Gastroesophageal sphincter (tissue), 4 donors: ENCODE measurements around the gene CRTC2. TPM values are rescaled to one million over a fixed set of nuclear protein-coding genes. Genes with fewer than 3 reads are reported as not detected.
"Not testable (repeated sequence)": the region's sequence is repeated elsewhere in the genome, so short reads cannot be mapped to it uniquely, and the experiment has no call there.

Source experiments
- ATAC-seq: fragments of 150-250 bp; one replicate; pipeline ENCODE4 v1.9.1; 2016; ENCODE audit warnings: mild to moderate bottlenecking, moderate library complexity
- H3K27ac ChIP-seq, 4 donors: fragments of 200-600 bp; sonication (generic) in 3 of 4; 1 replicate in 3 of 4; 2 replicates in 1 of 4; pipeline ENCODE4 v1.5.1; 2016 to 2019
- H3K27me3 ChIP-seq: fragments of 200-600 bp; sonication (generic); one replicate; pipeline ENCODE4 v1.5.1; 2019
- H3K36me3 ChIP-seq, 2 donors: fragments of 200-600 bp; sonication (generic); one replicate each; pipeline ENCODE4 v1.5.1; 2019; ENCODE audit warnings: control low read depth in 1 of 2
- H3K4me1 ChIP-seq, 3 donors: fragments of 200-600 bp; sonication (generic); 1 replicate in 2 of 3; 2 replicates in 1 of 3; pipeline ENCODE4 v1.5.1; 2016 to 2019; ENCODE audit warnings: control low read depth in 2 of 3
- H3K4me3 ChIP-seq, 2 donors: fragments of 200-600 bp; sonication (generic); one replicate each; pipeline ENCODE4 v1.5.1; 2019; ENCODE audit warnings: mild to moderate bottlenecking in 1 of 2, moderate library complexity in 1 of 2
- H3K9me3 ChIP-seq, 3 donors: fragments of 200-600 bp; sonication (generic); one replicate each; pipeline ENCODE4 v1.5.1; 2017 to 2019; ENCODE audit warnings: control low read depth in 2 of 3
- CTCF ChIP-seq, 4 experiments: fragments of 200-600 bp in 2 of 4; fragments of 450-650 bp in 2 of 4; sonication (generic) in 1 of 4; IDR thresholded peaks; one replicate each; pipeline ENCODE4 v1.5.1; 2017 to 2019; ENCODE audit warnings: antibody characterized with exemption in 4 of 4, mild to moderate bottlenecking in 2 of 4, moderate library complexity in 2 of 4
- EP300 ChIP-seq: sonication (generic); formaldehyde crosslinking; IDR thresholded peaks from one replicate; pipeline ENCODE4 v1.6.1; 2017; ENCODE audit warnings: antibody characterized with exemption, mild to moderate bottlenecking
- POLR2A ChIP-seq, 2 donors: fragments of 450-650 bp; IDR thresholded peaks; one replicate each; pipeline ENCODE4 v1.6.1; 2017; ENCODE audit warnings: antibody characterized with exemption in 2 of 2, mild to moderate bottlenecking in 2 of 2, moderate library complexity in 1 of 2
- POLR2AphosphoS5 ChIP-seq: sonication (generic); formaldehyde crosslinking; IDR thresholded peaks from one replicate; pipeline ENCODE4 v1.6.1; 2017; ENCODE audit warnings: antibody characterized with exemption
- WGBS, 2 donors: methylation state at CpG; one replicate each; pipeline ENCODE4 v1.1.5; 2018; ENCODE audit warnings: low coverage in 1 of 2; 5-methylcytosine and 5-hydroxymethylcytosine counted together
- small RNA-seq, 4 donors: library from RNA; depleted of rRNA; stranded (forward); fragments of <200 nt; gene quantifications; one replicate each; pipeline ENCODE3, GENCODE V24; 2016
- total RNA-seq, 4 donors: library from RNA; depleted of rRNA; stranded (reverse); fragments of >200 nt; gene quantifications; one replicate each; pipeline ENCODE4 v1.1.0, GENCODE V29; 2016

Gene CRTC2
- total RNA-seq, 4 donors from 2014 or later: 13.9 to 21.2 (median 15.6) TPM

DNA sequence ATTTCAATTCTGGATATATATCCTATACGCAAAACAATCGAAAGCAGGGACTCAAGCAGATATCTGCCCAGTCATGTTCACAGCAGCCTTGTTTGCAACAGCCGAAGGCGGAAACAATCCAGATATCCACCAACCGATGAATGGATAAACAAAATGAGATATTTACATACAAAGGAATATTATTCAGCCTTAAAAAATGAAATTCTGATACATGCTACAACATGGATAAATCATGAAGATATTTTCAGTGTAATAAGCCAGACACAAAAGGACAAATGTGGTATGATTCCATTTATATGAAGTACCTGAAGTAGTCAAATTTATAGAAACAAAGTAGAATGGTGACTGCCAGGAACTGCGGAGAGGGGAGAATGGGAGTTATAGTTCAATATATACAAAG lies 51.3 kb downstream of the CRTC2 start:
- no peaks in the 10 kb centered on the region for H3K9me3 ChIP-seq
- WGBS, 2 donors: 86 to 88% methylated on average over 6 of the region's 6 CpGs
- H3K4me3 ChIP-seq: no peak overlapping the region
- H3K27me3 ChIP-seq: no peaks in the 10 kb centered on the region
- peaks cover 0 to 8% of the 10 kb centered on the region in 2 donors for H3K36me3 ChIP-seq
- H3K4me1 ChIP-seq: peaks cover 0 to 32% (median 0%) of the 10 kb centered on the region in 3 donors
- no peak overlapping the region for H3K27ac ChIP-seq
- TF ChIP-seq EP300 (no peak), POLR2AphosphoS5 (no peak), CTCF (IDR thresholded peaks at IDR 0.05) (no peak), POLR2A (IDR thresholded peaks at IDR 0.05) (no peak)
- no peak for ATAC-seq

GRCh38 chr1:153906396-153906795 lies 52.0 kb downstream of the CRTC2 start:
- no peak overlapping the region for H3K27ac ChIP-seq

DNA sequence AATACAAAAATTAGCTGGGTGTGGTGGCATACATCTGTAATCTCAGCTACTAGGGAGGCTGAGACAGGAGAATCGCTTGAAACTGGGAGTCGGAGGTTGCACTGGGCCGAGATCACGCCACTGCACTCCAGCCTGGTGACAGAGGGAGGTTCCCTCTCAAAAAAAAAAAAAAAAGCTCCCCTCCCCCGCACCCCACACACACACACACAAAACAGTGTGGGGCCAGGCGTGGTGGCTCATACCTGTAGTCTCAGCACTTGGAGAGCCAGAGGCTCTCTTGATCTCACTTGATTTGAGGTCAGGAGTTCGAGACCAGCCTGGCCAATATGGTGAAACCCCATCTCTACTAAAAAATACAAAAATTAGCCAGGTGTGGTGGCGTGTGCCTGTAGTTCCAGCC lies 52.5 kb downstream of the CRTC2 start:
- not testable (repeated sequence) for H3K9me3 ChIP-seq, ATAC-seq, H3K27me3 ChIP-seq, H3K4me3 ChIP-seq, H3K27ac ChIP-seq, H3K36me3 ChIP-seq
- H3K4me1 ChIP-seq: peaks cover 0 to 31% (median 0%) of the 10 kb centered on the region in 3 donors
- 93 to 94% methylated on average over 2 to 4 of the region's 8 CpGs for WGBS, 2 donors

More at GRCh38 chr1:153906396-153906795, 52.0 kb downstream of the CRTC2 start:
- Histone ChIP-seq H3K27me3 (no peaks in the 10 kb centered on the region), H3K36me3 (peaks cover 0 to 8% of the 10 kb centered on the region in 2 donors), H3K9me3 (no peaks in the 10 kb centered on the region), H3K4me1 (peaks cover 0 to 31% (median 0%) of the 10 kb centered on the region in 3 donors), H3K4me3 (no peak overlapping the region)
- no peak for ATAC-seq
- 89% methylated on average over 1 of the region's 1 CpG; no CpG with 5 or more reads in 1 of the 2 donors for WGBS, 2 donors
- TF ChIP-seq CTCF (IDR thresholded peaks at IDR 0.05): no peak

DNA sequence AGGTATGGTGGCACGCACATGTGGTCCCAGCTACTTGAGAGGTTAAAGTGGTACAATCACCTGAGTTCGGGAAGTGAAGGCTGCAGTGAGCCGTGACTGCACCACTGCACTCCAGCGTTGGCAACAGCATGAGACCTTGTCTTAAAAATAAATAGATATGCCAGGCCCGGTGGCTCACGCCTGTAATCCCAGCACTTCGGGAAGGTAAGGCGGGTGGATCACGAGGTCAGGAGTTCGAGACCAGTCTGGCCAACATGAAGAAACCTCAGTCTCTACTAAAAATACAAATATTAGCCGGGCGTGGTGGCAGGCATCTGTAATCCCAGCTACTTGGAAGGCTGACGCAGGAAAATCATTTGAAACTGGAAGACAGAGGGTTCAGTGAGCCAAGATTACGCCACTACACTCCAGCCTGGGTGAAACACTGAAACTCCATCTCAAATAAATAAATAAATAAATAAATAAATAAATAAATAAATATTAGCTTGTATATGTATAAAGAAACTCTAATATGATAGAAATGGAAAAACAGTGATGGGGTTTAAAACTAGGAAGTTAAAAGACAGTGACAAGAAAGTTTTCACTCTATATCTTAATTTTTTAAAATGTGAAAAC lies 54.5 kb downstream of the CRTC2 start:
- no peaks in the 10 kb centered on the region for H3K9me3 ChIP-seq
- H3K27me3 ChIP-seq: no peaks in the 10 kb centered on the region
- H3K4me3 ChIP-seq: no peak overlapping the region
- H3K27ac ChIP-seq: peak overlapping the region in 1 of 4 donors; percentile 4
- peaks cover 0 to 26% (median 0%) of the 10 kb centered on the region in 3 donors for H3K4me1 ChIP-seq
- peaks cover 0 to 17% of the 10 kb centered on the region in 2 donors for H3K36me3 ChIP-seq
- 86 to 87% methylated on average over 11 to 13 of the region's 14 CpGs for WGBS, 2 donors
- TF ChIP-seq CTCF (IDR thresholded peaks at IDR 0.05) (no peak), EP300 (no peak), POLR2A (IDR thresholded peaks at IDR 0.05) (no peak), POLR2AphosphoS5 (no peak)
- peak; percentile 63 for ATAC-seq

DNA sequence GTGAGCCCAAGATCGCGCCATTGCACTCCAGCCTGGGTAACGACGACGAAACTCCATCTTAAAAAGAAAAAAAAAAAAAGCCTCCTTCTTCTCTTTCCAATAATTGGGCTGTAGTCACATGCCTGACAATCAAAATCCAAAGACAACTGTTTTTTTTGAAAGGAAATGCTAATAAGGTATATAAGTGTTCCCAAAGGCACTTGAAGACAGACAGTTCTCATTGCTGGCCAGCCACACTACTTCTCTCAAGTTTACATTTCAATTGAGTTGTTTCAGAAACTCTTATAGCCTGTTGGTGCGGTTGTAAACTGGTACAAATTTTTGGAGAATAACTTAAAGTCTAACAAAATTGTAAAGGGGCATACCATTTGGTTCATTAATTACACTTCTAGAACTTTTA lies 58.9 kb downstream of the CRTC2 start:
- Histone ChIP-seq H3K27me3 (no peaks in the 10 kb centered on the region), H3K9me3 (no peaks in the 10 kb centered on the region), H3K27ac (no peak overlapping the region), H3K4me3 (no peak overlapping the region), H3K36me3 (peaks cover 0 to 14% of the 10 kb centered on the region in 2 donors), H3K4me1 (peaks cover 0 to 11% (median 0%) of the 10 kb centered on the region in 3 donors)
- TF ChIP-seq POLR2A (IDR thresholded peaks at IDR 0.05): no peak
- no peak for TF ChIP-seq CTCF (IDR thresholded peaks at IDR 0.05)
- TF ChIP-seq EP300: no peak
- no peak for TF ChIP-seq POLR2AphosphoS5
- 94 to 100% methylated on average over 1 to 6 of the region's 6 CpGs for WGBS, 2 donors
- ATAC-seq: no peak

Small RNA genes within 50 kb of the gene (small RNA-seq; reads per million reads assigned to genes)
- gene MIR6737: 0 to 0.38 (median 0) reads per million in 4 donors

Other genes with a start within 250 kb of the CRTC2 start
- gene INTS3, start 230.6 kb downstream of the CRTC2 start, total RNA-seq: 10 to 100 TPM; 31.4 to 55.3 (median 43.5) TPM
- 10 to 100 TPM; 18.8 to 30.7 (median 21.6) TPM for gene SLC27A3, start 183.2 kb downstream of the CRTC2 start, total RNA-seq
- gene GATAD2B, start 35.6 kb downstream of the CRTC2 start, total RNA-seq: 10 to 100 TPM; 18.4 to 30.8 (median 23.8) TPM
- gene DENND4B, start 11.9 kb downstream of the CRTC2 start, total RNA-seq: 10 to 100 TPM; 10.2 to 46.5 (median 32.3) TPM
- gene SLC39A1, start 4.9 kb upstream of the CRTC2 start, total RNA-seq: 100 to 1,000 TPM in 3 of 4 donors, 10 to 100 TPM in 1; 64.8 to 115 (median 106) TPM
- 10 to 100 TPM in 1 of 4 donors, 1 to 10 TPM in 3; 5.1 to 10.4 (median 6.8) TPM for gene CREB3L4, start 9.3 kb upstream of the CRTC2 start, total RNA-seq
- 100 to 1,000 TPM; 158 to 193 (median 180) TPM for gene JTB, start 19.1 kb upstream of the CRTC2 start, total RNA-seq
- 10 to 100 TPM; 43.6 to 50.7 (median 48.9) TPM for gene RAB13, start 27.7 kb upstream of the CRTC2 start, total RNA-seq
- 1,000 to 10,000 TPM in 3 of 4 donors, 100 to 1,000 TPM in 1; 990 to 4,016 (median 2,721) TPM for gene RPS27, start 32.1 kb upstream of the CRTC2 start, total RNA-seq
- not detected for gene NUP210L, start 196.5 kb upstream of the CRTC2 start, total RNA-seq
- gene TPM3, start 233.5 kb upstream of the CRTC2 start, total RNA-seq: 100 to 1,000 TPM in 3 of 4 donors, 10 to 100 TPM in 1; 95.9 to 275 (median 151) TPM
- not detected for gene CFAP141, start 247.7 kb upstream of the CRTC2 start, total RNA-seq